HL-60 (cell line): Measurements from ENCODE around the gene GRK1.

ENCODE experiments used
- DNase-seq, 2 experiments: peaks; one replicate each; pipeline ENCODE4 v3.0.0-alpha.2; 2010 to 2020; ENCODE audit warnings: low read depth in 1 of 2, low spot score in 1 of 2
- H3K27ac ChIP-seq: fragments of 250-450 bp; sonication (Bioruptor Pico); replicated peaks from 2 replicates; pipeline ENCODE4 v1.5.1; 2020; ENCODE audit warnings: mild to moderate bottlenecking, moderate library complexity
- H3K27me3 ChIP-seq: fragments of 250-450 bp; sonication (Bioruptor Pico); 2 replicates; pipeline ENCODE4 v1.5.1; 2021; ENCODE audit warnings: mild to moderate bottlenecking, moderate library complexity; ENCODE audit not compliant: insufficient read depth, poor library complexity, severe bottlenecking
- H3K4me3 ChIP-seq: replicated peaks from 2 replicates; pipeline ENCODE4 v1.5.1; 2011; ENCODE audit warnings: mild to moderate bottlenecking, control low read depth, low read length; ENCODE audit not compliant: insufficient read depth
- GABPA ChIP-seq: IDR thresholded peaks from 2 replicates; pipeline ENCODE4 v1.6.1; 2012; ENCODE audit warnings: low read depth
- POLR2AphosphoS5 ChIP-seq: IDR thresholded peaks from 2 replicates; pipeline ENCODE4 v1.6.1; 2012; ENCODE audit warnings: low read depth
- SPI1 ChIP-seq: IDR thresholded peaks from 2 replicates; pipeline ENCODE4 v1.6.1; 2012; ENCODE audit warnings: low read depth, mild to moderate bottlenecking, borderline replicate concordance
- TF ChIP-seq, protein P1 (sequence below): IDR thresholded peaks from one replicate; pipeline ENCODE4 v1.5.1; 2011; ENCODE audit warnings: low read length, control low read depth, inconsistent platforms; ENCODE audit not compliant: insufficient read depth
- TF ChIP-seq, protein P2 (sequence below): IDR thresholded peaks from 2 replicates; pipeline ENCODE4 v1.6.1; 2012; ENCODE audit warnings: low read depth; ENCODE audit not compliant: insufficient replicate concordance

GRK1 gene

DNA sequence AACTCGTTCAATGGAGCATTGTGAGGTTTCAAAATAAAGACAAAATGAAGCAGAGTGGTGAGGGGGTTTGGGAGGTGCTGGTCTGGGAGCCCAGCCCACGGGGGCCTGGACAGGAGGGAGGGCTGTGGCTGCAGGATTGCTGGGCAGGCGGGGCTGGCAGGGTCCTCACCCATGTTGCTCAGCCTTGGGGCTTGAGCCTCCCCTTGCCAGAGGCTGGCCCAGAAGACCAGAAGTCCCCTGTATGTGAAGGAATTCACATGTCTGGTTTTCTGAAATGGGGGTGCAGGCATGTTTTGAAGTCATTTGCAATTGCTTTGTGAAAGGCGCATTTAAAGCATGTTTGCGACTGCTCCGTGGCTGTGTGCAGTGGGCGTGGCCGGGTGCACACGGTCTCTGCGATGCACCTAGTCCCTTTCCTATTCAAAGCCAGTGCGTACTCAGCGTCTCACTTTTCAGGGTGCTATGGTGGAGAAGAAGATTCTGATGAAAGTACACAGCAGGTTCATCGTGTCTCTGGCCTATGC lies 2.3 kb downstream of the GRK1 start:
- Histone ChIP-seq H3K27me3 (no peaks in the 10 kb centered on the region), H3K27ac (no peak overlapping the region)
- TF ChIP-seq, protein P1, sequence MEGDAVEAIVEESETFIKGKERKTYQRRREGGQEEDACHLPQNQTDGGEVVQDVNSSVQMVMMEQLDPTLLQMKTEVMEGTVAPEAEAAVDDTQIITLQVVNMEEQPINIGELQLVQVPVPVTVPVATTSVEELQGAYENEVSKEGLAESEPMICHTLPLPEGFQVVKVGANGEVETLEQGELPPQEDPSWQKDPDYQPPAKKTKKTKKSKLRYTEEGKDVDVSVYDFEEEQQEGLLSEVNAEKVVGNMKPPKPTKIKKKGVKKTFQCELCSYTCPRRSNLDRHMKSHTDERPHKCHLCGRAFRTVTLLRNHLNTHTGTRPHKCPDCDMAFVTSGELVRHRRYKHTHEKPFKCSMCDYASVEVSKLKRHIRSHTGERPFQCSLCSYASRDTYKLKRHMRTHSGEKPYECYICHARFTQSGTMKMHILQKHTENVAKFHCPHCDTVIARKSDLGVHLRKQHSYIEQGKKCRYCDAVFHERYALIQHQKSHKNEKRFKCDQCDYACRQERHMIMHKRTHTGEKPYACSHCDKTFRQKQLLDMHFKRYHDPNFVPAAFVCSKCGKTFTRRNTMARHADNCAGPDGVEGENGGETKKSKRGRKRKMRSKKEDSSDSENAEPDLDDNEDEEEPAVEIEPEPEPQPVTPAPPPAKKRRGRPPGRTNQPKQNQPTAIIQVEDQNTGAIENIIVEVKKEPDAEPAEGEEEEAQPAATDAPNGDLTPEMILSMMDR: no peak
- TF ChIP-seq SPI1: no peak
- TF ChIP-seq POLR2AphosphoS5: no peak
- TF ChIP-seq GABPA: no peak
- TF ChIP-seq, protein P2, sequence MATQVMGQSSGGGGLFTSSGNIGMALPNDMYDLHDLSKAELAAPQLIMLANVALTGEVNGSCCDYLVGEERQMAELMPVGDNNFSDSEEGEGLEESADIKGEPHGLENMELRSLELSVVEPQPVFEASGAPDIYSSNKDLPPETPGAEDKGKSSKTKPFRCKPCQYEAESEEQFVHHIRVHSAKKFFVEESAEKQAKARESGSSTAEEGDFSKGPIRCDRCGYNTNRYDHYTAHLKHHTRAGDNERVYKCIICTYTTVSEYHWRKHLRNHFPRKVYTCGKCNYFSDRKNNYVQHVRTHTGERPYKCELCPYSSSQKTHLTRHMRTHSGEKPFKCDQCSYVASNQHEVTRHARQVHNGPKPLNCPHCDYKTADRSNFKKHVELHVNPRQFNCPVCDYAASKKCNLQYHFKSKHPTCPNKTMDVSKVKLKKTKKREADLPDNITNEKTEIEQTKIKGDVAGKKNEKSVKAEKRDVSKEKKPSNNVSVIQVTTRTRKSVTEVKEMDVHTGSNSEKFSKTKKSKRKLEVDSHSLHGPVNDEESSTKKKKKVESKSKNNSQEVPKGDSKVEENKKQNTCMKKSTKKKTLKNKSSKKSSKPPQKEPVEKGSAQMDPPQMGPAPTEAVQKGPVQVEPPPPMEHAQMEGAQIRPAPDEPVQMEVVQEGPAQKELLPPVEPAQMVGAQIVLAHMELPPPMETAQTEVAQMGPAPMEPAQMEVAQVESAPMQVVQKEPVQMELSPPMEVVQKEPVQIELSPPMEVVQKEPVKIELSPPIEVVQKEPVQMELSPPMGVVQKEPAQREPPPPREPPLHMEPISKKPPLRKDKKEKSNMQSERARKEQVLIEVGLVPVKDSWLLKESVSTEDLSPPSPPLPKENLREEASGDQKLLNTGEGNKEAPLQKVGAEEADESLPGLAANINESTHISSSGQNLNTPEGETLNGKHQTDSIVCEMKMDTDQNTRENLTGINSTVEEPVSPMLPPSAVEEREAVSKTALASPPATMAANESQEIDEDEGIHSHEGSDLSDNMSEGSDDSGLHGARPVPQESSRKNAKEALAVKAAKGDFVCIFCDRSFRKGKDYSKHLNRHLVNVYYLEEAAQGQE: no peak

DNA sequence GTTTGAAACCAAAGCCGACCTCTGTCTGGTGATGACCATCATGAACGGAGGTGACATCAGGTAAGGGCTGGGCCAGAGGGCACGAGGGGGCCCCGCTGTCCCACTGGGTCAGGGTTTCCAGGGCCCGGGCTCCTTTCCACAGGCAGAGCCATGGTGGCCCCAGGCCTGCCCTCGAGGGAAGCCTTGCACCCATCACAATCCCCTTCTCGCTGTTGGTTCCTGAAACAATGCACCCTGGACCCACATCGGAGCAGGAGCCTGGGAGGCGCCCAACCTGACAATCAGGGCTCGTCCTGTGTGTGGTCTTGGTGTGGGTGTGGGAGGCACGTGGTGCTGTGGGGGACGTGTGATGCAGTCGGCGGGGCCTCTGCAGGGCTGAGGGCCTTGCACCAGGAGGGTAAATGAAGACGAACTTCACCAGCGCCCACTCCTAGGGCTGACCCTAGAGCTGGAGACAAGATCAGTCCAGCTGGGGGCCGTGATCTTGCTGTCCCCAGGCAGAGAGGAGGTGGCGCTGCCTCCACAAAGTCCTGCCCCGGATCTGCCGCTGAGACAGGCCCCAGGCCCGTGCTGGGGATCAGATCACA lies 2.8 kb downstream of the GRK1 start:
- H3K27ac ChIP-seq: no peak overlapping the region
- DNase-seq: no peak
- TF ChIP-seq, protein P1: no peak
- TF ChIP-seq, protein P2: no peak
- TF ChIP-seq POLR2AphosphoS5: no peak
- TF ChIP-seq GABPA: no peak
- no peak for TF ChIP-seq SPI1
- no peak overlapping the region for H3K4me3 ChIP-seq
- no peaks in the 10 kb centered on the region for H3K27me3 ChIP-seq

More for the DNA sequence above, 2.3 kb downstream of the GRK1 start:
- no peak for DNase-seq
- no peak overlapping the region for H3K4me3 ChIP-seq

DNA sequence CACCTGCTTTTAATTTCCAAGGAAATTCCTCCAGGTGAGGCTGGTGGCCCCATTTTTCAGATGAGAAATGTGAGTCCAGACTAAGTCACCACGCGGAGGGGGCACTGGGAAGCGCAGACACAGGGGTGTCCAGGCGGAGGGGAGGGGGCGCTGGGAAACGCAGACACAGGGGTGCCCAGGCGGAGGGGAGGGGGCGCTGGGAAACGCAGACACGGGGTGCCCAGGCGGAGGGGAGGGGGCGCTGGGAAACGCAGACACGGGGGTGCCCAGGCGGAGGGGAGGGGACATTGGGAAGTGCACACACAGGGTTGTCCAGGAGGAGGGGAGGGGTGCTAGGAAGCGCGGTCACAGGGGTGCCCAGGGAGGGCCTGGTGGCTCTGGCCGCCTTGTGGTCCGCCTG lies 3.5 kb downstream of the GRK1 start:
- Histone ChIP-seq H3K27me3 (no peaks in the 10 kb centered on the region), H3K4me3 (no peak overlapping the region), H3K27ac (no peak overlapping the region)
- TF ChIP-seq, protein P1: no peak
- TF ChIP-seq SPI1 (no peak), POLR2AphosphoS5 (no peak), GABPA (no peak)
- TF ChIP-seq, protein P2: no peak
- DNase-seq: no peak
